Peyer's patch (tissue), 4 donors: Measurements from ENCODE around the gene LEPR. TPM values are rescaled to one million over a fixed set of nuclear protein-coding genes. Genes with fewer than 3 reads are reported as not detected.

ENCODE experiments used
- small RNA-seq, 2 donors: library from RNA; depleted of rRNA; stranded (forward); fragments of <200 nt; gene quantifications; one replicate each; pipeline ENCODE3, GENCODE V24; 2016
- total RNA-seq, 4 donors: library from RNA; depleted of rRNA; stranded (reverse); fragments of >200 nt; gene quantifications; one replicate each; pipeline ENCODE4 v1.1.0, GENCODE V29; 2016

The LEPR gene
- total RNA-seq, 4 donors from 2014 or later = 4.1 to 22.0 (median 9.9) TPM

Small RNAs within 50 kb of the gene (small RNA-seq; reads per million reads assigned to genes)
- gene RNU2-15P = 0 reads per million in 2 donors

Other genes starting within 250 kb of the LEPR start
- gene DNAJC6, start 111.1 kb upstream of the LEPR start, total RNA-seq = 1 to 10 TPM in 1 of 4 donors, under 1 TPM in 2, not detected in 1; 0.35 to 1.7 (median 0.76) TPM
- gene LEPROT, start within 50 bp of the LEPR start, total RNA-seq = 10 to 100 TPM; 19.8 to 52.5 (median 40.3) TPM